NK-92 (cell line): ENCODE results near the gene ACAP2.
"Not testable (repeated sequence)": the region's sequence is repeated elsewhere in the genome, so short reads cannot be mapped to it uniquely, and the experiment has no call there.

Source experiments
- DNase-seq: peaks from one replicate; lab custom pipeline; 2025; ENCODE audit not compliant: unreplicated experiment; lab: John Stamatoyannopoulos, UW

Gene ACAP2

GRCh38 chr3:195291121-195291520, 151.7 kb downstream of the ACAP2 start:
- no peak for DNase-seq

- not testable (repeated sequence) for DNase-seq
Measured at GRCh38 chr3:195290643-195291042, 152.2 kb downstream of the ACAP2 start.

- no peak for DNase-seq
Measured at GRCh38 chr3:195286115-195286872, 156.5 kb downstream of the ACAP2 start.

GRCh38 chr3:195285372-195285771, 157.4 kb downstream of the ACAP2 start:
- no peak for DNase-seq

GRCh38 chr3:195284842-195285241, 158.0 kb downstream of the ACAP2 start:
- no peak for DNase-seq

GRCh38 chr3:195282961-195283360, 159.9 kb downstream of the ACAP2 start:
- no peak for DNase-seq

GRCh38 chr3:195274259-195274966, 168.4 kb downstream of the ACAP2 start:
- DNase-seq, result no peak

- peak; percentile 33 for DNase-seq
Measured at GRCh38 chr3:195271410-195272243, 171.2 kb downstream of the ACAP2 start.

GRCh38 chr3:195270817-195271409, 171.9 kb downstream of the ACAP2 start, which contains the start of gene XXYLT1:
Gene XXYLT1, minus strand, starts transcription at chr3:195271159. Its CDS starts 101 bp downstream, at chr3:195271058.
- DNase-seq, result no peak

- DNase-seq, result no peak
Measured at GRCh38 chr3:195270079-195270816, 172.6 kb downstream of the ACAP2 start.

GRCh38 chr3:195269375-195270078, 173.3 kb downstream of the ACAP2 start:
- DNase-seq, result no peak

GRCh38 chr3:195268576-195269309, 174.1 kb downstream of the ACAP2 start:
- no peak for DNase-seq

- DNase-seq, result no peak
Measured at GRCh38 chr3:195267096-195267495, 175.7 kb downstream of the ACAP2 start.

GRCh38 chr3:195266428-195266827, 176.4 kb downstream of the ACAP2 start:
- DNase-seq, result no peak

- no peak for DNase-seq
Measured at GRCh38 chr3:195265363-195265976, 177.3 kb downstream of the ACAP2 start.

- no peak for DNase-seq
Measured at GRCh38 chr3:195263925-195264600, 178.8 kb downstream of the ACAP2 start.

- no peak for DNase-seq
Measured at GRCh38 chr3:195263193-195263924, 179.5 kb downstream of the ACAP2 start.
